A673 (cell line): ENCODE measurements around the gene PLCG2. TPM values are rescaled to one million over a fixed set of nuclear protein-coding genes. Genes with fewer than 3 reads are reported as not detected.

Experiments used
- BruUV-seq: library from RNA; stranded (reverse); fragments of 400-500 nt; replicated peaks from 2 replicates; lab custom pipeline; 2021; lab: Mats Ljungman, UMichigan
- CTCF ChIA-PET: fragments of 300-600 bp; sonication (Branson Sonifier 250); formaldehyde crosslinking; loops from one replicate; lab custom pipeline; 2022; ENCODE audit warnings: antibody characterized with exemption; lab: Charles Lee
- POLR2A ChIA-PET: fragments of 300-600 bp; sonication (Branson Sonifier 250); formaldehyde crosslinking; loops from one replicate; lab custom pipeline; 2022; ENCODE audit warnings: antibody characterized with exemption; ENCODE audit not compliant: low non-redundant PET; lab: Charles Lee
- DNase-seq: peaks from one replicate; pipeline ENCODE4 v3.0.0-alpha.2; 2015; ENCODE audit warnings: low spot score
- H3K27ac ChIP-seq: fragments of 200-600 bp; sonication (generic); 2 replicates; pipeline ENCODE4 v1.5.1; 2016; ENCODE audit warnings: mixed run types, low read depth, mild to moderate bottlenecking, mixed read lengths, antibody characterized with exemption, low read length; ENCODE audit not compliant: poor library complexity, severe bottlenecking
- H3K27me3 ChIP-seq: fragments of 200-600 bp; sonication (generic); replicated peaks from 2 replicates; pipeline ENCODE4 v1.6.1; 2017; ENCODE audit warnings: mixed run types, low read depth, mild to moderate bottlenecking, mixed read lengths, antibody characterized with exemption, low read length; ENCODE audit not compliant: insufficient read depth, poor library complexity
- H3K36me3 ChIP-seq: fragments of 200-600 bp; sonication (generic); 2 replicates; pipeline ENCODE4 v1.6.1; 2016; ENCODE audit warnings: mixed run types, mild to moderate bottlenecking, mixed read lengths, antibody characterized with exemption, low read length; ENCODE audit not compliant: insufficient read depth, poor library complexity, severe bottlenecking
- H3K4me1 ChIP-seq: fragments of 200-600 bp; sonication (generic); 2 replicates; pipeline ENCODE4 v1.6.1; 2017; ENCODE audit warnings: mixed run types, mild to moderate bottlenecking, mixed read lengths, antibody characterized with exemption, low read length; ENCODE audit not compliant: insufficient read depth, poor library complexity, severe bottlenecking
- H3K4me3 ChIP-seq: fragments of 200-600 bp; sonication (generic); 2 replicates; pipeline ENCODE4 v1.5.1; 2016; ENCODE audit warnings: low read depth, mixed run types, mild to moderate bottlenecking, mixed read lengths, low read length; ENCODE audit not compliant: poor library complexity, severe bottlenecking
- H3K9me3 ChIP-seq: fragments of 200-600 bp; sonication (generic); 2 replicates; pipeline ENCODE4 v1.6.1; 2016; ENCODE audit warnings: mixed run types, low read depth, mild to moderate bottlenecking, mixed read lengths, antibody characterized with exemption, low read length; ENCODE audit not compliant: poor library complexity, severe bottlenecking
- CTCF ChIP-seq: fragments of 300-800, 200-600 bp; sonication (generic); conservative IDR thresholded peaks from 2 replicates; pipeline ENCODE4 v1.5.1; 2017; ENCODE audit warnings: low read depth, mild to moderate bottlenecking, antibody characterized with exemption, low read length, moderate library complexity, mixed read lengths
- EZH2 ChIP-seq: fragments of 200-600 bp; sonication (generic); IDR thresholded peaks from 2 replicates; pipeline ENCODE4 v1.6.1; 2017; ENCODE audit warnings: borderline replicate concordance, low read depth, mild to moderate bottlenecking, mixed read lengths, antibody characterized with exemption, low read length; ENCODE audit not compliant: poor library complexity, severe bottlenecking
- intact Hi-C: fragments of 100-400 bp; cut with micrococcal nuclease; formaldehyde crosslinking; loops from one replicate; pipeline ENCODE4 v1.10.0; 2022; ENCODE audit not compliant: unreplicated experiment
- total RNA-seq: library from RNA; stranded (reverse); gene quantifications from 2 replicates; pipeline ENCODE4 v1.2.3, GENCODE V29; 2021

PLCG2 gene
- total RNA-seq, 1 experiment from 2014 or later: 9.6 TPM

DNA sequence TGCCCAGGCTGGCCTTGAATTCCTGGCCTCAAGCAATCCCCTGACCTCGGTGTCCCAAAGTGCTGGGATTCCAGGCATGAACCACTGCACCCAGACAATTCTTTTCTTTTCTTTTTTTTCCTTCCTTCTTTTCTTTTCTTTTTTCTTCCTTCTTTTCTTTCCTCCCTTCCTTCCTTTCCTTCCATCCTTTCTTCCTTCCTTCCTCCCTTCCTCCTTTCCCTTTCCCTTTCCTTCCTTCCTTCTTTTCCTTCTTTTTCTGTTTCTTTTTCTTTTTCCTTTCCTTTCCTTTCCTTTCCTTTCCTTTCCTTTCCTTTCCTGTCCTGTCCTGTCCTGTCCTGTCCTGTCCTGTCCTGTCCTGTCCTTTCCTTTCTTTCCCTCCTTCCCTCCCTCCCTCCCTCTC lies 44.6 kb downstream of the PLCG2 start:
- intact Hi-C loops: no loop called here
- no peak for DNase-seq
- ChIA-PET POLR2A (no interaction called here), CTCF (no interaction called here)
- Histone ChIP-seq H3K27ac (no peak overlapping the region), H3K36me3 (no peaks in the 10 kb centered on the region), H3K4me1 (no peaks in the 10 kb centered on the region), H3K27me3 (no peaks in the 10 kb centered on the region), H3K9me3 (no peaks in the 10 kb centered on the region), H3K4me3 (no peak overlapping the region)
- no peak for TF ChIP-seq EZH2
- no peak for TF ChIP-seq CTCF
- BruUV-seq: no TSS peak

DNA sequence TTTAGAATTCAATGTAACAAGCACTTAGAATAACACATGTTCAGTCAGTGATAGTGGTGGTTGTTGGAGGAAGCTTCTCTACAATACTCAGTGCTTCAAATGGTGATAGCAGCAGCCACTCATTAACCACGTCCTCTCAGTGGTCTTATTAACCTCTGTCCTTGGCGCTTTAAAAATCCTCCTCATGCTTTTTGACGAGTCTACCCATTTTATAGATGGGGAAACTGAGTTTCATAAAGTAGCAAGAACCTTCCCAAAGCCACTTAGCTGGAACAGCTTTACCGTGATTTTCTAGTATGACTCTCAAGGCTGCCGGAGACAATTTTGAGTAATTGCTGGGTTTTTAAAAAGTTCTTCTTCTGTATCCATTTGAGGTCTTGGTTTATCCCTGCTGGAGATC lies 47.4 kb downstream of the PLCG2 start:
- no TSS peak for BruUV-seq
- TF ChIP-seq CTCF (no peak), EZH2 (no peak)
- H3K9me3 ChIP-seq: no peaks in the 10 kb centered on the region
- no peak for DNase-seq
- no peaks in the 10 kb centered on the region for H3K36me3 ChIP-seq
- CTCF ChIA-PET: no interaction called here
- no peaks in the 10 kb centered on the region for H3K27me3 ChIP-seq
- no peak overlapping the region for H3K27ac ChIP-seq
- H3K4me1 ChIP-seq: no peaks in the 10 kb centered on the region
- intact Hi-C loops: no loop called here
- POLR2A ChIA-PET: no interaction called here
- H3K4me3 ChIP-seq: no peak overlapping the region

DNA sequence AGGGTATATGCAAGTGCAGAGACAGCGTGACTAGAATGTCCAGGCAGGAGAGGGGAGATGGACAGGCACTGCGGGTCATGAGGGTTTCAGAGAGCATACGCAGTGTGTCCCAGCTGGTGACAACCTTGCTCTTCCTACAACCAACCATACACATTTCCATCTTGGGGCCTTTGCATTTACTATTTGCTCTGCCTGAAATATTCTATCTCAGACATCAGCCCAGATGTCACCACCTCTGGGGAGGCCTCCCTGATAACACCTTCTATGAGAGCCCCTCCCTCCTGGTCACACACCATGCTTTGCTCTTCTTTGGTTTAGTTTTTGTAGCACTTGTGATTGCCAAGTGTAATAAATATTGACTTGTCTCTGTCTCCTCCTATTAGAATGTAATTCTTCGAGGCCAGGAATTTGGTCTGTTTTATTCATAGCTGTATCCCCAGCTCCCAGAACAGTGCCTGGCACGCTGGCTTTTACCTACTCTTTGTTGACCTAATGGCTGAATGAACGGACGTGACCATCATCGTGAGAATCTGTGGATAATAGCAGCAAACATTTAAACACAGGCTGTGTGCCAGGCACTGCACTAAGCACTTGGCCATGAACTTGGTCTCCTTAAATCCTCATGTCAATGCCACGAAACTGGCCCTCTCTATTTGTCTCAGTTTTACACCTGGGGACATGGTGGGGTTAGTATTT lies 51.9 kb downstream of the PLCG2 start:
- BruUV-seq: no TSS peak
- CTCF ChIA-PET: no interaction called here

More for the DNA sequence above, 51.9 kb downstream of the PLCG2 start:
- intact Hi-C loops: no loop called here
- Histone ChIP-seq H3K4me1 (no peaks in the 10 kb centered on the region), H3K27ac (no peak overlapping the region), H3K4me3 (no peak overlapping the region), H3K36me3 (no peaks in the 10 kb centered on the region), H3K9me3 (no peaks in the 10 kb centered on the region), H3K27me3 (no peaks in the 10 kb centered on the region)
- POLR2A ChIA-PET: interaction anchor here (0.5 kb wide), 1 partner anchor 924 kb away, joined by 3 read pairs; no protein-coding TSS in a partner anchor
- DNase-seq: no peak
- TF ChIP-seq CTCF: no peak
- TF ChIP-seq EZH2: no peak
